Measurements from ENCODE around the gene UPF1. TPM values are rescaled to one million over a fixed set of nuclear protein-coding genes. Genes with fewer than 3 reads are reported as not detected.
A peak's percentile ranks its signal among the peaks of the same experiment; 100 is the strongest.

The UPF1 gene
- total and polyA plus RNA-seq, 2 of the 13 experiments (the other 11 are each of a cell fraction or from before 2014, with no cell fraction given) = 16.9 to 41.8 TPM

DNA sequence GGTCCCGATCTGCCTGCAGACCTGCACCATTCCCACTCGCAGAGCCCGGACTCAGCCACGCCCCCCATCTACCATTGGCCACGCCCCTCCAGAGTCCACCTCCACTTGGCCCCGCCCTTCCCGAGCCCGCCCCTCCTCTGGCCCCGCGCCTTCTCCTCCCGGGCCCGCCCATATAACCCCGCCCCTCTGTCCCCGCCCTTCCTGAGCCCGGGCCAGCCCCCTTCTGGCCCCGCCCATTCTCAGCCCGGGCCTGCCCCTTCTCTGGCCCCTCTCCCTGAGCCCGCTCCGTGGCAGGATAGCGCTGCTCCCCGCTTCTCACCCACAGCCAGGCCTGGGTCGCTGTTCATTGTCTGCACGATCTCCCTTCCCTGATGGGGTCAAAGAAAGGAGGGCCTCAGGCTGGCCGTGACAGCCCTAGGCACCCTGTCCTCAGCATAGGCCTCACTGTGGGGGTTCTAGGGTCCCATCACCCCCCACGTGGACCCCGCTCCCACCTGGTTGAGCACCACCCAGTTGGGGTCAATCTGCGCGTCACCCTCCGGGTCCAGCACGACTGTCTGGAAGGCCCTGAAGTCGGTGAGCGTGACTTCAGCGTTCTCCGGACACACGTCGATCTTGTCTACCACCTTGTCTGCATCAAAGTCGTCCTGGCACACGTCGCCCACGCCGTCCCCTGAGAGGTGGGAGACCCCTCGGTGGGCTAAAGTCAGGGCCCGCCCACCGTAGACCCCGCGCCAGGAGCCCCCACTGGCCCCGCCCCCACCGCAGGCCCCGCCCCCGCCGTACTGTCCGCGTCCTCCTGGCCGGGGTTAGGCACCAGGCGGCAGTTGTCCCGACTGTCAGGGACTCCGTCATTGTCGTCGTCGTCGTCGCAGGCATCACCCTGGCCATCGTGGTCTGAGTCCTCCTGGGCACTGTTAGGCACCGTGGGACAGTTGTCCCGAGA, 46.3 kb upstream of the UPF1 start (continued):
- TF ChIP-seq PAF1 (CRISPR knock-in tag; IDR thresholded peaks at IDR 0.05) (no peak), ZNF24 (IDR thresholded peaks at IDR 0.05) (no peak), SP1 (IDR thresholded peaks at IDR 0.05) (no peak), SP1 (CRISPR knock-in tag; IDR thresholded peaks at IDR 0.05) (peak; percentile 38; the same call in 1 of the 2 replicates), GATAD2A (CRISPR knock-in tag; IDR thresholded peaks at IDR 0.05) (peak; percentile 16; the same call in 1 of the 2 replicates), NFE2L2 (IDR thresholded peaks at IDR 0.05; ENCODE audit: low read length) (no peak), ZBTB1 (CRISPR knock-in tag; IDR thresholded peaks at IDR 0.05; ENCODE audit: borderline replicate concordance) (no peak), FOXO1 (CRISPR knock-in tag; IDR thresholded peaks at IDR 0.05) (no peak), ZNF558 (CRISPR knock-in tag; IDR thresholded peaks at IDR 0.05; ENCODE audit: borderline replicate concordance) (no peak), HMG20A (CRISPR knock-in tag; IDR thresholded peaks at IDR 0.05; ENCODE audit: borderline replicate concordance) (no peak), ZSCAN22 (CRISPR knock-in tag; IDR thresholded peaks at IDR 0.05) (no peak), ZNF547 (CRISPR knock-in tag; IDR thresholded peaks at IDR 0.05) (no peak), MYNN (CRISPR knock-in tag; IDR thresholded peaks at IDR 0.05; ENCODE audit: low read depth) (no peak), ZNF737 (CRISPR knock-in tag; IDR thresholded peaks at IDR 0.05; ENCODE audit: borderline replicate concordance) (no peak), NR3C1 (CRISPR knock-in tag; IDR thresholded peaks at IDR 0.05) (no peak), FUBP1 (CRISPR knock-in tag; IDR thresholded peaks at IDR 0.05; ENCODE audit: borderline replicate concordance) (no peak), HMGA1 (CRISPR knock-in tag; conservative IDR thresholded peaks at IDR 0.05) (no peak), ZNF317 (CRISPR knock-in tag; IDR thresholded peaks at IDR 0.05) (no peak), ZNF350 (CRISPR knock-in tag; IDR thresholded peaks at IDR 0.05; ENCODE audit: borderline replicate concordance, low read depth) (no peak), ZKSCAN1 (IDR thresholded peaks at IDR 0.05; ENCODE audit: low read length) (no peak), ZNF615 (CRISPR knock-in tag; IDR thresholded peaks at IDR 0.05; ENCODE audit: borderline replicate concordance) (no peak), ZSCAN25 (CRISPR knock-in tag; IDR thresholded peaks at IDR 0.05) (no peak), KAT2B (IDR thresholded peaks at IDR 0.05; ENCODE audit: borderline replicate concordance, low read depth, low read length) (no peak), NRL (CRISPR knock-in tag; IDR thresholded peaks at IDR 0.05; ENCODE audit: borderline replicate concordance) (peak; percentile 57; the same call in 1 of the 2 replicates), IRX3 (CRISPR knock-in tag; IDR thresholded peaks at IDR 0.05; ENCODE audit: borderline replicate concordance, low read depth) (no peak), CSRNP2 (CRISPR knock-in tag; conservative IDR thresholded peaks at IDR 0.05; ENCODE audit: low read depth) (no peak)
- TF ChIP-seq, protein P1, sequence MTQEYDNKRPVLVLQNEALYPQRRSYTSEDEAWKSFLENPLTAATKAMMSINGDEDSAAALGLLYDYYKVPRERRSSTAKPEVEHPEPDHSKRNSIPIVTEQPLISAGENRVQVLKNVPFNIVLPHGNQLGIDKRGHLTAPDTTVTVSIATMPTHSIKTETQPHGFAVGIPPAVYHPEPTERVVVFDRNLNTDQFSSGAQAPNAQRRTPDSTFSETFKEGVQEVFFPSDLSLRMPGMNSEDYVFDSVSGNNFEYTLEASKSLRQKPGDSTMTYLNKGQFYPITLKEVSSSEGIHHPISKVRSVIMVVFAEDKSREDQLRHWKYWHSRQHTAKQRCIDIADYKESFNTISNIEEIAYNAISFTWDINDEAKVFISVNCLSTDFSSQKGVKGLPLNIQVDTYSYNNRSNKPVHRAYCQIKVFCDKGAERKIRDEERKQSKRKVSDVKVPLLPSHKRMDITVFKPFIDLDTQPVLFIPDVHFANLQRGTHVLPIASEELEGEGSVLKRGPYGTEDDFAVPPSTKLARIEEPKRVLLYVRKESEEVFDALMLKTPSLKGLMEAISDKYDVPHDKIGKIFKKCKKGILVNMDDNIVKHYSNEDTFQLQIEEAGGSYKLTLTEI (CRISPR knock-in tag; conservative IDR thresholded peaks at IDR 0.05) = no peak

Measured in HepG2 (cell line).